NCI-H69 (cell line): ENCODE data around the gene POLR2L.

Experiments used
- DNase-seq: peaks from one replicate; lab custom pipeline; 2025; lab: John Stamatoyannopoulos, UW

POLR2L gene

GRCh38 chr11:842370-843002, at the start of gene POLR2L, which contains the start of gene TSPAN4:
Gene POLR2L (minus strand): TSS chr11:842529. CDS start chr11:842508, 21 bp downstream.
Gene TSPAN4 (plus strand): TSS chr11:842852. CDS start chr11:850305, 7,453 bp downstream.
- peak; percentile 96 for DNase-seq

- DNase-seq, result peak; percentile 81
Observed at GRCh38 chr11:890794-891540, 48.6 kb upstream of the POLR2L start.

GRCh38 chr11:889687-890475, 47.6 kb upstream of the POLR2L start:
- DNase-seq, result peak; percentile 45

- DNase-seq, result no peak
Observed at GRCh38 chr11:889257-889656, 46.9 kb upstream of the POLR2L start.

GRCh38 chr11:888310-889212, 46.2 kb upstream of the POLR2L start:
- DNase-seq, result no peak

GRCh38 chr11:887589-887988, 45.3 kb upstream of the POLR2L start:
- no peak for DNase-seq

- DNase-seq, result no peak
Observed at GRCh38 chr11:886568-886967, 44.2 kb upstream of the POLR2L start.

GRCh38 chr11:884578-885070, 42.3 kb upstream of the POLR2L start:
- no peak for DNase-seq

- no peak for DNase-seq
Observed at GRCh38 chr11:883527-883926, 41.2 kb upstream of the POLR2L start.

GRCh38 chr11:882596-882995, 40.3 kb upstream of the POLR2L start:
- no peak for DNase-seq

- DNase-seq, result no peak
Observed at GRCh38 chr11:880447-880846, 38.1 kb upstream of the POLR2L start.

GRCh38 chr11:877565-877964, 35.2 kb upstream of the POLR2L start:
- DNase-seq, result peak; percentile 37

- DNase-seq, result peak; percentile 88
Observed at GRCh38 chr11:876545-876944, 34.2 kb upstream of the POLR2L start.

GRCh38 chr11:875769-876301, 33.5 kb upstream of the POLR2L start:
- peak; percentile 42 for DNase-seq

- no peak for DNase-seq
Observed at GRCh38 chr11:875203-875602, 32.9 kb upstream of the POLR2L start.

- DNase-seq, result no peak
Observed at GRCh38 chr11:873706-874105, 31.4 kb upstream of the POLR2L start.

GRCh38 chr11:872799-873198, 30.5 kb upstream of the POLR2L start:
- DNase-seq, result no peak

GRCh38 chr11:871472-871871, 29.1 kb upstream of the POLR2L start:
- no peak for DNase-seq

- no peak for DNase-seq
Observed at GRCh38 chr11:870418-870817, 28.1 kb upstream of the POLR2L start.

- DNase-seq, result no peak
Observed at GRCh38 chr11:870127-870413, 27.7 kb upstream of the POLR2L start.

- no peak for DNase-seq
Observed at GRCh38 chr11:869399-870126, 27.2 kb upstream of the POLR2L start.
